OCI-LY3 (cell line): ENCODE results near the gene EMP1.

Experiments used
- EZH2phosphoT487 ChIP-seq: fragments of 200-600 bp; shearing (Covaris generic); IDR thresholded peaks from 2 replicates; pipeline ENCODE4 v1.6.1; 2018; ENCODE audit warnings: antibody characterized with exemption, mixed run types, low read depth
- TF ChIP-seq, protein P1 (sequence below): fragments of 200-600, 300-600 bp; sonication (generic); IDR thresholded peaks from 2 replicates; pipeline ENCODE4 v1.5.1; 2014; ENCODE audit warnings: antibody characterized with exemption, low read length, low read depth

GRCh38 chr12:13152281-13152680 is 44.2 kb upstream of the EMP1 start:
- TF ChIP-seq, protein P1, sequence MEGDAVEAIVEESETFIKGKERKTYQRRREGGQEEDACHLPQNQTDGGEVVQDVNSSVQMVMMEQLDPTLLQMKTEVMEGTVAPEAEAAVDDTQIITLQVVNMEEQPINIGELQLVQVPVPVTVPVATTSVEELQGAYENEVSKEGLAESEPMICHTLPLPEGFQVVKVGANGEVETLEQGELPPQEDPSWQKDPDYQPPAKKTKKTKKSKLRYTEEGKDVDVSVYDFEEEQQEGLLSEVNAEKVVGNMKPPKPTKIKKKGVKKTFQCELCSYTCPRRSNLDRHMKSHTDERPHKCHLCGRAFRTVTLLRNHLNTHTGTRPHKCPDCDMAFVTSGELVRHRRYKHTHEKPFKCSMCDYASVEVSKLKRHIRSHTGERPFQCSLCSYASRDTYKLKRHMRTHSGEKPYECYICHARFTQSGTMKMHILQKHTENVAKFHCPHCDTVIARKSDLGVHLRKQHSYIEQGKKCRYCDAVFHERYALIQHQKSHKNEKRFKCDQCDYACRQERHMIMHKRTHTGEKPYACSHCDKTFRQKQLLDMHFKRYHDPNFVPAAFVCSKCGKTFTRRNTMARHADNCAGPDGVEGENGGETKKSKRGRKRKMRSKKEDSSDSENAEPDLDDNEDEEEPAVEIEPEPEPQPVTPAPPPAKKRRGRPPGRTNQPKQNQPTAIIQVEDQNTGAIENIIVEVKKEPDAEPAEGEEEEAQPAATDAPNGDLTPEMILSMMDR, result no peak
- TF ChIP-seq EZH2phosphoT487, result no peak
